NCI-H526 treated with DMSO at 0.1 percent for 48 hours (cell line): ENCODE results near the gene FGF13.

Experiments used
- DNase-seq: peaks from one replicate; lab custom pipeline; 2025; lab: John Stamatoyannopoulos, UW

The FGF13 gene

DNA sequence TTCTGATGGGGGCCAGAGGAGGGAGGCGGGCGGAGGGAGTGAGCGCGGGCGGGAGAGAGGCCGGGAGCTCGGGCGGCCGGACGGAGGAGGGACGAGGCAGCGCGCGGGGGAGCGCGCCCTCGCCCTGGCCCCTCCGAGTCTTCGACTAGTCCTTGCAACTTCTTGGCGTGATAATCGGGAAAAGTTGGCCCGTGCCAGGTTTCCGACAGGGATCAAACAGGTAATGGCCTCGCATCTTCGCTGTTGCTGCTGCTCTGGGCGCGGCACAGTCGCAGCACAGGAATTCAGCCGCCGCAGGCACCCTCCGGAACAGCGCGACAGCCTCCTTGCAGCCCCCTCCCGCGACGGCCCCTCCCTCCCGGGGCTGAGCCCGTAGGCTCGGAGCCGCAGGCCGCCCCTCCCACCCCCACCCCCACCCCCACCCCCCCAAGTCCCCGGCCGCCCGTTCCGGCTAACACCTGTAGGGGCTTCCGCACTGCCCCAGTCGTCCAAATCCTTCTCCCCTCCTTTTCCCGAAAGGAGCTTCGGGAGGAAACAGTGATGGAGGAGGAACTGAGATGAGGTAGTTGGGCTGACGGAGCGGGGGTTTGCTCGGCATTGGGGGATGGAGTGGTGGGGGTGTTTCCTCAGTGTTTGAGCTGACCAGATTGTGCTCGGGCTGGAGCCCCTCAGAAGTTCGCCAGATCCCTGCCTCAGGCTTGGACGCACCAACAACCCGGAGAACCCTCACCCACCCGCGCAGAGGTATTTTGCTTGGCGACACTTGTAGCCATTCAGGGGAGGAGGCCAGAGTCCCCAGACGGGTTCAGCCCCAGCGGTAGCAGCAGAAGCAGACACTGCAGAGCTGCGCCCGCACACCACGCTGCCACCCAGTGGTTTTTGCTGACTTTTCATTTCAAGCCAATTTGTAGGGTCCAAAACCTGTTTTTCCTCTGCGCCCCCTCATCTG, at the start of gene FGF13:
Gene FGF13 (minus strand): TSS at position 319 of the 949 bp plus-strand sequence. CDS start 714 bp downstream, outside the sequence.
- DNase-seq: peak; percentile 76

DNA sequence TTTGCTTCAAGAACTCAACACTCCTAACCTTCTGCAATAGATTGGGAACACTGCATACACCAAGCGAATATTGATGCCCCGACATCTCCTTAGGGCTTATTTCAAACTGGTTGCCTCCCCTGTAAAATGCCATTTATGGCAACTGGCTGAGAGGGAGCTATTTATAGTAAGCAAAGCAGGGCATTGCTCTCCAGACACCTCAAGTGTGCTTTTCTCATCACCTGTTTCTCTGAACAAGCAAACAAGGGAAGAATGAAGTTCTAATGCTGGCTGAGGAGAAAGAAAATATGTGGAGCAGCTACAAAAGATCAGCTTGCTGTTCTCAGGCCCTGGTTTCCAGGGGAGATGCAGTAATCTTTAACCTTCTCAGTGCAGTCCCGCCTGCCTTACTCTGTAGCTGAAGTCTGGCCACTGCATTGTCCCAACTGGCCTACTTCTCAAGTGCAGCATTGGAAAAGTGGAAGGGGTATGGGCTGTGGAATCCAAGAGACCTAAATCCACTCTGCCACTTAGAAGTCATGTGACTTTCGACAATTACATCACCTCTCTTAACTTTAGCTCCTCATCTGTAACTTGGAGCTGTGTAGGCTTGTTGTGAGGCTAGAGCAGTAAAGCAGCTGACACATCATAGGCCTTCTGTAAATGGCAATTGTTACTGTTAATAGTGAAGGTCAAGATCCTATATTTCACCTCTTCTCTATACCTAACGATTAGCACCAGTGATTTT, 47.9 kb upstream of the FGF13 start:
- DNase-seq: no peak

GRCh38 chrX:138756234-138756633, 44.7 kb upstream of the FGF13 start:
- DNase-seq: peak; percentile 33

DNA sequence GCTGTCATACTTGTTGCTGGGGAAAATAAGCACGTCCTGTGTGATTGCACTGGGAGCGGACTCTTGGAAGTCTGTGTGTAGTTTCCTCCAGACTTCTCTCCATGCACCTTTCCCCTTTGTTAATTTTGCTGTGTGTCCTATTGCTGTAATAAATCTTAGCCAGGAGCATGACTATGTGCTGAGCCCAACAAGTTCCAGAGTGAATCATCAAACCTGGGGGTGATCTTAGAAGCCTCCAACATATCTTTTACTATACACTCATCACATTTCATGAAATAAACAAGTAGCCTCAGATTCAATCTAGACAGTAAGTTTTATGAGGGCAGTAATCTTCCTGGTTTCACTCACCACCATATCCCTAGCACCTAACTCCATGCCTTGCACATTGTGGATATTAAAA, 43.3 kb upstream of the FGF13 start:
- DNase-seq: no peak

DNA sequence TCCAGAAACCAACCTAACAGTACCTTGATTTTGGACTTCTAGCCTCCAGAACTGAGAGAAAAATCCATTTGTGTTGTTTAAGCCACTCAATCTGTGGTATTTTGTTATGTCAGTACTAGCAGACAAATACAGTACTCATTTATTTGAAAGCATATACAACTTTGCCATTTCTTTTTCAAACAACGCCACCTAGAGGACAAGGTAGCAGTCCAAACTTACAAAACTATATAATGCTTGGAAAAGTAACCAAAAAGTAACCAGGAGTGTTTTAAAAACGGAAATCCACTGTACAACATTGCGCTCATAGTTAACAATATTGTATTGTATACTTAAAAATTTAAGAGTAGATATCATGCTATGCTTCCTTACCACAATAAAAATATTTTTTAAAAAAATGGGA, 37.0 kb upstream of the FGF13 start:
- no peak for DNase-seq

DNA sequence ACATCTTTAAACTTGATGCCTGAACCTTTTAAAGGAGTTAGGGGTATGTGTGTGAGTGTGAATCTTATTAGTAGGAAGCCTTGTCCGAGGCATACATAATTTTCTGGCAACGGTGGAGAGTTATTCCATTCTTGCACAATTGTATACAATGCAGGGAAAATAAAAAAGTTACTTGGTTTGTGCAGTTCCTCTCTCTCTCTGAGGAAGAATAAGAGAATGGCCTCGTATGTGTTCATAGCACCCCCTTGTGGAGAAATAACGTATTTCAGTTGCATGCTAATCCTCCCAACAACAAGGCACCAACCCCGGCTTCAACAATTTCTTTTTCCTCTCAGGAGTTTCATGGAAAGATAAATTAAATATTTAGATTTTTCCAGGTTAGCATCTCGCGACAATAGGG, 33.7 kb upstream of the FGF13 start:
- peak; percentile 22 for DNase-seq

DNA sequence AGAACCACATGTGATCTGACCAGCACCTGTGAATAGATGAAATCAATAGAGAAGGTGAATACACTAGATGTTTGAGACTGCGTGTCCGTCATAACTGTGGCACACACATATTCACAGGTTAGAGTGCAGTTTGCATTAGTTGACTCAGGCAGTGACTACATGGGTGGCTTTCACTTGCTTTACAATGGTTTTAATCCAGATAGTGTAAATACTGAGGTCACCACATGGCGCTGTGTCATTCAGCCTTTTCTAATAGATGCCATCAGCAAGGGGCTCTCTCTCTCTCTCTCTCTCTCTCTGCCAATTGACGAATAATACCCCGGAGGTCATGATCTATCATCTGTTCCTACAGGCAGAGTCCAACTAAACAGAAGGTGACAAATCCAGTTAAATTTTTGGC, 30.7 kb upstream of the FGF13 start:
- no peak for DNase-seq

- DNase-seq: no peak
These were observed 28.8 kb upstream of the FGF13 start for GRCh38 chrX:138740341-138740740.

DNA sequence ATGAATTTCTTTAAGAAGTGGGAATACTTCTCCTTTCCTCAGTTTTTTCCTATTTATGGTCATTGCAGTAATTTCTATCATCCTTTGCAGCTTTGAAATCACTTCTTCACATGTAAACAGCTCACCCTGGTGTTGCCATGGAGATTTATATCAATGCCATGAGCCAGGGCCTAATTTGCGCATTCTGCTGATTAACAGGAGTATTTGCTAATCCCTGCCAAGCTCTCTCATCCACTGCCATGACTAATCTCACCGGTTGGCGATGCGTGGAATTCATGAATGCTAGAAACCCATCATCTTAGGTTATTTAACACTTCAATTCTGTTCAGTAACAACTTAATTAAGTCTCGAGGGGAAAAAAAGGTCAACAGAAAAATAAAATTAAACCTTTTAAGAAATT, 11.8 kb upstream of the FGF13 start:
- no peak for DNase-seq

DNA sequence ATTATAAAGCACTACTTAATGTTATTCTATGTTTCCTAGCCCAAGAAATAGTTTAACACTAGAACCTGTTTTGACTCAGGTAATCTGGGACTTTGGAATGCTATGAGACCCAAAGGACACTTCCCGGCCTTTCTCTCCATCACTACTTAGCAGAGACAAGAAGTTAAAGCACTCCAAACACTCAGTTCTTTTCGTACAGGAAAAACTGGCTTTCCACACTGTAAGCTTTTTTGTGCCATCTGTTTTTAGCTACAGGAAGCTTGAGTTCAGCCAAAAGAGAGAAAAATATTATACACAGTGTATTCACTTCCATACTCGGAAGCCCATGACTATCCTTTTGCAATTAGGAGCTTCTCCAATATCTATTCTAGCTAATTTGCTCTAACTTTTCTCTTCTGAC, 7.9 kb upstream of the FGF13 start:
- no peak for DNase-seq

DNA sequence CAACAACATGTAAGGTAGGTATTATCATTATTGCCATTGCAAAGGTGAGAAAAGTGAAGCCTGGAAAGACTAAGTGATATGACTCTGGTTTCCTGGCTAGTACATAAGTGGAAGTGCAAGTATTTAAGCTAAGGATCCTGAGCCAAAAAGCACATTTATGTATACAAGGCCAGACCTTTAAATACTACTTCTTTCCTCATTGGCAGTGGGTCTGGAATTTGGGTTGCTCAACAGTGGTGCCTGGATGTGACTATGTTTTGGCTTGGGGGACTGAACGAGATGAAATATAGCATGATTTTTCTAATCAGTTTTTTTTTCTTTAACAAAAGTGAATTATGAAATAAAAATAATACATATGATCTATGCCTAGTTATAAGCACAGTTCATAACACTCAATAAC, 7.4 kb upstream of the FGF13 start:
- DNase-seq: no peak

DNA sequence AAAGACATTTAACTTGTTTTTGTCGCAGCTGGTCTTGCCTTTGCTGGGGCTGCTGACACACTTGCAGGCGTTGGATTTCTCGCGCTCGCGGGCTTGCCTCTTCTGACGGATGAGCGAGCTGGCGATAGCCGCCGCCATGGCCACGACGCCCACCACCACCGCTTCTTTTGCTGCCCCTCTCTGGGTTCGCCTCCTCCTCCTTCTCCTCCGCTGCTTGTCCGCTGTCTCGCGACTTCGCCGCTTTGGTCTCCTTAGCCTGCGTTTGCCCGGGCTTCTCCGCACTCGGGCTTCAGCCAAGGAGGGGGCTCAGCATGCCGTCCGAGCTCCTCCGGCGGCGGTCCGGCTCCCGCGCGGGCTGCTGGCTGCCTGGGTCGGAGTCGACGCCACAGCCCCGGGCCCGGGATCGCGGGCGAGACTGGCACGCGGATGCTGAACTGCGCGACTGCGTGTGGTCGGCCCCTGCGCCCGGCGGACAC, 613 bp downstream of the FGF13 start:
- DNase-seq: no peak

DNA sequence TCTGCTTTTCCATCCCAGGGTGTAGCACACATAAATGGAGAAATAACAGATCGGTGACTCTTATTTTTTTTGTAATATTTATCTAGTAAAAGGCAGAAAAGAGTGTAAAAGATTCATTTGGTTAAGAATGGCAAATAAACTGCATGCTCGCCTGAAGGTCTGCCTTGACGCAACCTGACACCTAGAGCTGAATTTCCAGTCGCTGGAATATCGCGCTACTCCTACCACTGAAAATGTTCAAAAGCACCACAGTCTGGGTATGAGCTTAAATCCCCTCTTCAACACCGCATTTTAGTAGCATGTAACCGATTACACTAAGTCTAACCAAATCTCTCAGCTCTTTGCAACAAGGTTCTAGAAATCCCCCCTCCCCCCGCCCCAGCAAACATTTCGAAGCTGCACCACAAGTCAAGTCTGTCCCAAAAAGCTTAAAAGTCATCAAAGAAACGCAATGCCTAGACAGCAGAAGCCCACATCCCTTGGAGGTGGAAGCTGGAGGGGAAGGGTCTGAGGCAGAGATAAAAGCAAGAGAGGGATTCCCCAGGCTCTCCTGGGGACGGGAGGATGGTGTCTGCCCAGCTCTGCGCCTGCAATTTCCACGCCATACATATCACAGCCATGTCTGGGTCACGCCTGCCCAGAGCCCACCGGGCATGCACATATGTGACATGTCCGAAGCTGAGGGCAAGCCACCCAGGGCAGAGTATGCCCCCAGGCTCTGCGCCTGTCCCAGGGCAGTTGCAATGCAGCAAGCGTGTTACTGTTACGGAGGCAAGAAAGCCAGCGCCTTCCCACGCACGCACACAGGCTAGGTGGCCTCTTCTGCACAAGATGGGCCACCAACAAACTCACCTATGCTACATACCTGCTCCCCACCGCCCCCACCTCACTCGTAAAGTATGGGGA, 1.4 kb downstream of the FGF13 start:
- DNase-seq: peak; percentile 57

GRCh38 chrX:138708268-138708667, 3.2 kb downstream of the FGF13 start:
- DNase-seq: no peak

DNA sequence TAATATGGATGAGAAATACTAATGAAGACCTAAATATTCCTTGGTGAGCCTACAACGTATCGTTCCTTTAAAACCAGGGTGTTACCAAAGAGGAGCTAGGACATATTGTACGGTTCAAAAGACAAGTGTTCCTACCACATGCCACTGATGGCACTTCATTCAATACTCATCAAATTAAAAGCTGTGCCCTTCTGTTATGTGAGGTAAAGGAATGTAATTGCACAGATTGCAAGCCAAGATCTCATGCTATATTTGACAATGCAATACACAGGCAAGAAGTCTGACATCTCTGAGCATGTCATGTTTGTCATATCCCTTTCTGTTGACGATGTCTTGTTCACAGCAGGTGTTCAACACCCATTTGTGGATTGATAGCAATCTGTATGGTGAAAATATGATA, 6.9 kb downstream of the FGF13 start:
- no peak for DNase-seq

GRCh38 chrX:138704101-138704500, 7.4 kb downstream of the FGF13 start:
- DNase-seq: no peak

- no peak for DNase-seq
These were observed 18.9 kb downstream of the FGF13 start for GRCh38 chrX:138692591-138692990.

DNA sequence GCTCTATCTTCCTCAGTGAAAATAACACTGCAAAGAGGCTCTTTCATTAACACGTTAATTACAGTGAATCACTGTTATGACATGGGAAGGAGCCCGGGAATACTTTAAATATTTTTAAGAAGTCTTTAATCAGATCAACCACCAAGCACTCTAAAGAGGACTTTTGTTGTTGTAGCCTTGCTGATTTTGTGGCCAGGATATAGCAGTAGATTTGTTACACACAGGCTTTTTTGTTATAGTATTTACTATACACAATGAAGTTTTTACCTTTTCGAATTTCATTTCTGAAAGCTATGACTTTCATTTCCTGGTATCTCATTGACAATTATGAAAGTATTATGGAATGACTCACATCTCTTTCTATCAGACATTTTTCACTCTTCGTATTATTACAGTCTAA, 20.3 kb downstream of the FGF13 start:
- DNase-seq: no peak

GRCh38 chrX:138690591-138690990, 20.9 kb downstream of the FGF13 start:
- DNase-seq: peak; percentile 86

DNA sequence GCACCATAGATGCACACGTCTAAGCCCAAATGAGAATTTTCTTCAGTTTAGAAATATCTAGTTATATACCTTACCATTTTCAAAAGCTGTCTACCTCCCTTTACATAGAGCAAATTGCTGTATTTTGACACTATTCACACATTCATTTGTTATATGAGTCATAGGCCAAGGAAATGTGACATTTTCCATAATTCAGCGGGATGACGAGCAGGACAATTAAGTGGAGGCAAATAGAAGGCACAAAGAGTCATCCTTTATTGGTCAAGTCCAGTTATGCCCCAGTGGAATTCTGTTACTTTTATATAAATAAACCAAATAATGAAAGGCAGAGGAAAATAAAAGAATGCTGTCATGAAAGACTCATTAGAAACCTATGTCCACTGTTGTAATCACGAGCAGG, 27.9 kb downstream of the FGF13 start:
- no peak for DNase-seq

DNA sequence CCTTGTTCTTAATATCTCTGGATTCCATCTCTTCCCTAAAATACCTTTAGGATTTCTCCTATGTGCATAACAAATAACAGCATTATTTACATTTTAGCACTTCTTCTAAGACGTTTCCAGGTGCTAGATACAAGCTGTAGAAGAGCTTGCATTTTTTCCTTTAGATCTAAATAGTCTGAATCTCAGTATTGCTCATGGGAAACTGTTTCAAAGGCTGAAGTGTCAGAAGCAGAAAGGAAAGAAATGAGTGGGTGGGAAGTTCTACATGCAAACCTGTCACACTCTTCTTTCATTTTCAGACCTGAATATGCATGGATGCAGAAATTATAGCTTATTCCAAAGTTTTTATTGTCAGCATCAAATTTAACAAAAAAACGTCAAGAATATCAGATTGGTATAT, 41.8 kb downstream of the FGF13 start:
- DNase-seq: no peak

DNA sequence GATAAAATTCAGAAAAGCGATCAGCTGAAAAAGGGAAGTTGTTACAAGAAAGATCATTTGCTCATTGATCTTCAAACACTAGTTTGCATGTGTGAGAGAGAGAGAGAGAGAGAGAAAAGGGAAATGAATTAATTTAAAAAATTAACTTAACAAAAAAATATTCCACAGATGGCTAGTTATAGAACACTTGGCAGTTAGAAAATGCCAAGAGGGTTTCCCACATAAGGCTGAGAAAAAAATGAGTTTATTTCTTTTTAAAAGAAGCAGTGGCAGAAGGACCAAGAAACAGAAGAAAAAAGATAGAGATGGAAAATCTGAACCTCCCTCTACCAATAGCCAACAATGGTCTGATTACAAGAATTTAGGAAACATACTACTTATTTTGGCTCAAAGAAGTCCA, 47.1 kb downstream of the FGF13 start:
- no peak for DNase-seq
